Stimulated activated CD4-positive, alpha-beta T cell treated with anti-CD3 and anti-CD28 coated beads, TNF-alpha, amount 100 ng/mL, for 24 hours (primary cell): Measurements from ENCODE around the gene C2orf76.

Source experiments
- DNase-seq, 3 experiments: peaks; one replicate each; pipeline ENCODE4 v3.0.0-alpha.2; 2020; ENCODE audit warnings: low read depth in 3 of 3

Gene C2orf76

GRCh38 chr2:119338272-119338671 is 28.4 kb downstream of the C2orf76 start:
- DNase-seq: no peak

- DNase-seq: no peak
These were observed 28.9 kb downstream of the C2orf76 start for GRCh38 chr2:119337749-119338148.

- DNase-seq: no peak
These were observed 32.8 kb downstream of the C2orf76 start for GRCh38 chr2:119333833-119334232.

GRCh38 chr2:119333360-119333759 is 33.3 kb downstream of the C2orf76 start:
- no peak for DNase-seq

GRCh38 chr2:119332953-119333352 is 33.7 kb downstream of the C2orf76 start:
- DNase-seq: no peak

- DNase-seq: no peak
These were observed 39.2 kb downstream of the C2orf76 start for GRCh38 chr2:119327431-119327830.

GRCh38 chr2:119326938-119327337 is 39.7 kb downstream of the C2orf76 start:
- no peak for DNase-seq

- DNase-seq: no peak
These were observed 41.9 kb downstream of the C2orf76 start for GRCh38 chr2:119324685-119325270.

- no peak for DNase-seq
These were observed 43.2 kb downstream of the C2orf76 start for GRCh38 chr2:119323459-119323858.

- DNase-seq: no peak
These were observed 47.0 kb downstream of the C2orf76 start for GRCh38 chr2:119319593-119319992.

- no peak for DNase-seq
These were observed 49.1 kb downstream of the C2orf76 start for GRCh38 chr2:119317554-119317953.

GRCh38 chr2:119316066-119316465 is 50.6 kb downstream of the C2orf76 start:
- DNase-seq: no peak

- no peak for DNase-seq
These were observed 51.3 kb downstream of the C2orf76 start for GRCh38 chr2:119315241-119315925.

GRCh38 chr2:119311831-119312230 is 54.8 kb downstream of the C2orf76 start:
- DNase-seq: no peak

- DNase-seq: no peak
These were observed 55.3 kb downstream of the C2orf76 start for GRCh38 chr2:119311371-119311770.

GRCh38 chr2:119308793-119309330 is 57.8 kb downstream of the C2orf76 start:
- no peak for DNase-seq

- DNase-seq: no peak
These were observed 59.1 kb downstream of the C2orf76 start for GRCh38 chr2:119307419-119308140.

- DNase-seq: no peak
These were observed 60.4 kb downstream of the C2orf76 start for GRCh38 chr2:119306196-119306590.

- no peak for DNase-seq
These were observed 61.0 kb downstream of the C2orf76 start for GRCh38 chr2:119305497-119306195.

GRCh38 chr2:119304847-119305246 is 61.8 kb downstream of the C2orf76 start:
- no peak for DNase-seq

- no peak for DNase-seq
These were observed 65.2 kb downstream of the C2orf76 start for GRCh38 chr2:119301413-119301812.
